Esophagus muscularis mucosa (tissue), 4 donors: ENCODE data around the gene GLB1L3. TPM values are rescaled to one million over a fixed set of nuclear protein-coding genes. Genes with fewer than 3 reads are reported as not detected.

ENCODE experiments used
- DNase-seq: peaks from one replicate; pipeline ENCODE4 v3.0.0-alpha.2; 2017; ENCODE audit errors: extremely low spot score
- H3K27ac ChIP-seq, 4 donors: fragments of 200-600 bp; sonication (generic); replicated peaks in 1 of 4; 1 replicate in 3 of 4; 2 replicates in 1 of 4; pipeline ENCODE4 v1.5.1; 2016 to 2019; ENCODE audit warnings: mild to moderate bottlenecking in 1 of 4
- H3K27me3 ChIP-seq, 4 donors: fragments of 200-600 bp; sonication (generic); one replicate each; pipeline versions ENCODE4 v1.5.1 to v1.6.0; 2016 to 2019
- H3K36me3 ChIP-seq, 4 donors: fragments of 200-600 bp; sonication (generic); one replicate each; pipeline ENCODE4 v1.5.1; 2016 to 2019
- H3K4me1 ChIP-seq, 4 donors: fragments of 200-600 bp; sonication (generic); one replicate each; pipeline ENCODE4 v1.5.1; 2016 to 2019
- H3K4me3 ChIP-seq, 4 donors: fragments of 200-600 bp; sonication (generic); 1 replicate in 2 of 4; 2 replicates in 2 of 4; pipeline ENCODE4 v1.5.1; 2016 to 2019; ENCODE audit warnings: mild to moderate bottlenecking in 4 of 4, moderate library complexity in 1 of 4
- H3K9me3 ChIP-seq, 4 donors: fragments of 200-600 bp; sonication (generic); 1 replicate in 3 of 4; 2 replicates in 1 of 4; pipeline ENCODE4 v1.5.1; 2016 to 2019
- EP300 ChIP-seq: sonication (generic); formaldehyde crosslinking; IDR thresholded peaks from one replicate; pipeline ENCODE4 v1.6.1; 2017; ENCODE audit warnings: antibody characterized with exemption
- POLR2A ChIP-seq: fragments of 450-650 bp; IDR thresholded peaks from one replicate; pipeline ENCODE4 v1.6.1; 2017; ENCODE audit warnings: antibody characterized with exemption, moderate library complexity, mild to moderate bottlenecking, low read depth
- POLR2AphosphoS5 ChIP-seq, 2 donors: sonication (generic); formaldehyde crosslinking; IDR thresholded peaks; one replicate each; pipeline ENCODE4 v1.6.1; 2017; ENCODE audit warnings: antibody characterized with exemption in 2 of 2
- whole genome bisulfite sequencing: methylation state at CpG from one replicate; pipeline ENCODE4 v1.1.5; 2018; 5-methylcytosine and 5-hydroxymethylcytosine counted together
- intact Hi-C: fragments of 100-400 bp; cut with DNase I; formaldehyde crosslinking; loops from one replicate; pipeline ENCODE4 v1.15.1; 2023
- total RNA-seq, 4 donors: library from RNA; depleted of rRNA; stranded (reverse); fragments of >200 nt; gene quantifications; one replicate each; pipeline versions ENCODE4 v1.1.0 to v1.2.1, GENCODE V29; 2016
- TF ChIP-seq, protein P1 (sequence below), 3 experiments: fragments of 200-600 bp in 2 of 3; fragments of 450-650 bp in 1 of 3; sonication (generic) in 2 of 3; IDR thresholded peaks; one replicate each; pipeline ENCODE4 v1.5.1; 2017 to 2019; ENCODE audit warnings: antibody characterized with exemption in 3 of 3, mild to moderate bottlenecking in 2 of 3, moderate library complexity in 1 of 3

The GLB1L3 gene
- total RNA-seq, 4 donors from 2014 or later: 0.29 to 0.42 (median 0.32) TPM; not detected in 1

DNA sequence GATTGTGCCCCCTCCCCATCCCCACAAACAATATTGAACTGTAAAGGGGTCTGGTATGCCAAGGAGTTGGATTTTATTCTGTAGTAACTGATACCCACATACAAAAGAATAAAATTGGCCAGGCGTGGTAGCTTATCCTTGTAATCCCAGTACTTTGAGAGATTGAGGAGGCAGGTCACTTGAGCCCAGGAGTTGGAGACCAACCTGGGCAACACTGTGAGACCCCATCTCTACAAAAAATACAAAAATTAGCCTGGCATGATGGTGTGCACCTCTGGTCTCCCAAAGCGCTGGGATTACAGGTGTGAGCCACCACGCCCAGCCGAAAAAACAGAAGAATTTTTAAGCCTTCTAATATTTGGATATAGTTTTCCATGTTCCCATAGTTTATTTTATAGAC is 4.2 kb upstream of the GLB1L3 start:
- no peak for DNase-seq
- Histone ChIP-seq H3K27ac (no peak overlapping the region), H3K27me3 (peaks cover 12 to 77% (median 37%) of the 10 kb centered on the region in 4 donors), H3K4me3 (no peak overlapping the region), H3K9me3 (no peaks in the 10 kb centered on the region), H3K4me1 (peaks cover 14 to 18% (median 17%) of the 10 kb centered on the region in 4 donors), H3K36me3 (no peaks in the 10 kb centered on the region)
- WGBS: 97% methylated on average over 4 of the region's 4 CpGs
- intact Hi-C loops: no loop called here
- TF ChIP-seq, protein P1, sequence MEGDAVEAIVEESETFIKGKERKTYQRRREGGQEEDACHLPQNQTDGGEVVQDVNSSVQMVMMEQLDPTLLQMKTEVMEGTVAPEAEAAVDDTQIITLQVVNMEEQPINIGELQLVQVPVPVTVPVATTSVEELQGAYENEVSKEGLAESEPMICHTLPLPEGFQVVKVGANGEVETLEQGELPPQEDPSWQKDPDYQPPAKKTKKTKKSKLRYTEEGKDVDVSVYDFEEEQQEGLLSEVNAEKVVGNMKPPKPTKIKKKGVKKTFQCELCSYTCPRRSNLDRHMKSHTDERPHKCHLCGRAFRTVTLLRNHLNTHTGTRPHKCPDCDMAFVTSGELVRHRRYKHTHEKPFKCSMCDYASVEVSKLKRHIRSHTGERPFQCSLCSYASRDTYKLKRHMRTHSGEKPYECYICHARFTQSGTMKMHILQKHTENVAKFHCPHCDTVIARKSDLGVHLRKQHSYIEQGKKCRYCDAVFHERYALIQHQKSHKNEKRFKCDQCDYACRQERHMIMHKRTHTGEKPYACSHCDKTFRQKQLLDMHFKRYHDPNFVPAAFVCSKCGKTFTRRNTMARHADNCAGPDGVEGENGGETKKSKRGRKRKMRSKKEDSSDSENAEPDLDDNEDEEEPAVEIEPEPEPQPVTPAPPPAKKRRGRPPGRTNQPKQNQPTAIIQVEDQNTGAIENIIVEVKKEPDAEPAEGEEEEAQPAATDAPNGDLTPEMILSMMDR (IDR thresholded peaks at IDR 0.05): no peak
- TF ChIP-seq POLR2A: no peak
- no peak for TF ChIP-seq EP300
- no peak for TF ChIP-seq POLR2AphosphoS5 (IDR thresholded peaks at IDR 0.05)

- Histone ChIP-seq H3K4me3 (no peak overlapping the region), H3K4me1 (peaks cover 16 to 23% (median 23%) of the 10 kb centered on the region in 4 donors), H3K36me3 (no peaks in the 10 kb centered on the region), H3K27me3 (peaks cover 15 to 84% (median 43%) of the 10 kb centered on the region in 4 donors), H3K9me3 (no peaks in the 10 kb centered on the region), H3K27ac (no peak overlapping the region)
- WGBS: 41% methylated on average over 18 of the region's 18 CpGs
- TF ChIP-seq POLR2A (no peak), POLR2AphosphoS5 (IDR thresholded peaks at IDR 0.05) (no peak), EP300 (no peak)
- TF ChIP-seq, protein P1 (IDR thresholded peaks at IDR 0.05): no peak
- DNase-seq: no peak
- intact Hi-C loops: no loop called here
Observed at GRCh38 chr11:134272381-134273316, 3.5 kb upstream of the GLB1L3 start.

GRCh38 chr11:134273317-134273712 is 2.9 kb upstream of the GLB1L3 start:
- DNase-seq: no peak
- H3K27ac ChIP-seq: no peak overlapping the region
- intact Hi-C loops: no loop called here
- no peak overlapping the region for H3K4me3 ChIP-seq
- TF ChIP-seq POLR2A (no peak), POLR2AphosphoS5 (IDR thresholded peaks at IDR 0.05) (no peak), EP300 (no peak)
- TF ChIP-seq, protein P1 (IDR thresholded peaks at IDR 0.05): no peak
- peaks cover 0 to 2% (median 0%) of the 10 kb centered on the region in 4 donors for H3K9me3 ChIP-seq
- WGBS: 53% methylated on average over 3 of the region's 3 CpGs
- no peaks in the 10 kb centered on the region for H3K36me3 ChIP-seq
- peaks cover 15 to 90% (median 48%) of the 10 kb centered on the region in 4 donors for H3K27me3 ChIP-seq
- peaks cover 16 to 24% (median 23%) of the 10 kb centered on the region in 4 donors for H3K4me1 ChIP-seq

DNA sequence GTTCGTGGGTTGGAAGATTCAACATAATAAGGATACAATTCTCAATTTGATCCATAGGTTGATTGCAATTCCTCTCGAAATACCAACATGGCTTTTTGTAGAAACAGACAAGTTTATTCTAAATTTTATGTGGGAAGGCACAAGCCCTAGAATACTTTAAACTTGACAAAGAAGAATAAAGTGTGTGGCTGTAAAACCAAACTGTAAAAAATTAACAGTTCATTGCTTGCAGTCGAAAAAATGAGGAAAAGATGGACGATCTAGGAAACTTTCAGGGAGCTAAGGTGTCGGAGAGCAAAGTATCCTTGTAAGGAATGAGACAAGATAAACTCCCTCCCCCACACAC is 1.0 kb upstream of the GLB1L3 start:
- Histone ChIP-seq H3K27me3 (peaks cover 15 to 99% (median 49%) of the 10 kb centered on the region in 4 donors), H3K4me3 (peak overlapping the region in 1 of 4 donors; percentile 46), H3K9me3 (peaks cover 0 to 7% (median 0%) of the 10 kb centered on the region in 4 donors), H3K27ac (no peak overlapping the region), H3K36me3 (no peaks in the 10 kb centered on the region), H3K4me1 (peaks cover 16 to 24% (median 23%) of the 10 kb centered on the region in 4 donors)
- intact Hi-C loops: no loop called here
- TF ChIP-seq, protein P1 (IDR thresholded peaks at IDR 0.05): no peak
- TF ChIP-seq POLR2A (no peak), EP300 (no peak), POLR2AphosphoS5 (IDR thresholded peaks at IDR 0.05) (no peak)
- no peak for DNase-seq
- WGBS: 17% methylated on average over 5 of the region's 5 CpGs
